PFSK-1 (cell line): ENCODE results near the gene SLC2A14.

Experiments
- FOXP2 ChIP-seq: optimal IDR thresholded peaks from 2 replicates; pipeline ENCODE3; 2011; ENCODE audit warnings: borderline replicate concordance, control low read depth, inconsistent platforms; ENCODE audit not compliant: insufficient read depth; ENCODE audit errors: extremely low read length, extremely low read depth
- POLR2AphosphoS5 ChIP-seq: IDR thresholded peaks from 2 replicates; pipeline ENCODE4 v1.6.1; 2012; ENCODE audit warnings: low read depth, mild to moderate bottlenecking, control low read depth, low read length, moderate library complexity
- REST ChIP-seq, 2 experiments: IDR thresholded peaks; 2 replicates each; pipeline versions ENCODE4 v1.6.1 to v1.8.0; 2011 to 2012; ENCODE audit warnings: low read depth in 2 of 2, low read length in 2 of 2, control low read depth in 1 of 2, inconsistent platforms in 1 of 2, mild to moderate bottlenecking in 1 of 2, moderate library complexity in 1 of 2; ENCODE audit not compliant: insufficient read depth in 1 of 2
- SIN3A ChIP-seq: IDR thresholded peaks from 2 replicates; pipeline ENCODE4 v1.6.1; 2012; ENCODE audit warnings: mild to moderate bottlenecking, low read length, moderate library complexity, borderline replicate concordance; ENCODE audit not compliant: insufficient read depth
- TAF1 ChIP-seq: IDR thresholded peaks from 2 replicates; pipeline ENCODE4 v1.6.1; 2012; ENCODE audit warnings: low read length, control low read depth, borderline replicate concordance; ENCODE audit not compliant: insufficient read depth

- TF ChIP-seq POLR2AphosphoS5 (no peak), REST (IDR thresholded peaks at IDR 0.05; ENCODE audit: insufficient read depth in 1 of 2, low read depth in 2 of 2, low read length in 2 of 2) (no peak), TAF1 (no peak), SIN3A (no peak), FOXP2 (no peak)
Measured at GRCh38 chr12:7793211-7793610, 79.5 kb downstream of the SLC2A14 start.
